Urothelium cell line (cell line): ENCODE results near the gene ARHGAP25.
A peak's percentile ranks its signal among the peaks of the same experiment; 100 is the strongest.

Experiments used
- DNase-seq: peaks from one replicate; pipeline ENCODE4 v3.0.0; 2011; ENCODE audit warnings: low spot score, mixed read lengths
- FAIRE-seq: peaks from 2 replicates; lab custom pipeline; 2011; peaks lifted over from hg19 to GRCh38; lab: Jason Lieb, UNC

Gene ARHGAP25

DNA sequence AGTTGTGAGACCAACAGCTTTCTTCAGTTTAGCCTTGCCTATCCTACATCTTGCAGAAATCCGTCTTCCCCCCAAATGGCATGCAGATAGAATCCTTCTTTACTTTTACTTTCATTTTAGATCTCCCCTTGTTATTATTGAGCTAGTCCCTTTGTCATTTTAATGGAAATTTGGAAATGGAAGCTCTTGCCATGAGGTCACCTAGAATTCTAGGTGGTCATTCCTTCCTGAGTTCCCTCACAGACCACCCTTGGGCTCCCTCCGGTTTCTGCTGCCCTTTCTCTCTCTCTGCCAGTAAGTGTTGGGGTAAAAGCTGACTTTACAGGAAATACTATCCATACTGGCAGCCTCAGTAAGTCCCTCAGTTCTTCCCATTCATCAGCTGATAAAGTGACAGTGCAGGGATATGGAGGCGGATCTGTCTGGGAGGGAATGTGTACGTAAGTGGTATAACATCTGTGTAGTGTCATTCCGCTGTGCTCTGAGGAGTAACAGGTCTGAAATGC, 30.2 kb downstream of the ARHGAP25 start:
- FAIRE-seq (no peak), DNase-seq (no peak)

DNA sequence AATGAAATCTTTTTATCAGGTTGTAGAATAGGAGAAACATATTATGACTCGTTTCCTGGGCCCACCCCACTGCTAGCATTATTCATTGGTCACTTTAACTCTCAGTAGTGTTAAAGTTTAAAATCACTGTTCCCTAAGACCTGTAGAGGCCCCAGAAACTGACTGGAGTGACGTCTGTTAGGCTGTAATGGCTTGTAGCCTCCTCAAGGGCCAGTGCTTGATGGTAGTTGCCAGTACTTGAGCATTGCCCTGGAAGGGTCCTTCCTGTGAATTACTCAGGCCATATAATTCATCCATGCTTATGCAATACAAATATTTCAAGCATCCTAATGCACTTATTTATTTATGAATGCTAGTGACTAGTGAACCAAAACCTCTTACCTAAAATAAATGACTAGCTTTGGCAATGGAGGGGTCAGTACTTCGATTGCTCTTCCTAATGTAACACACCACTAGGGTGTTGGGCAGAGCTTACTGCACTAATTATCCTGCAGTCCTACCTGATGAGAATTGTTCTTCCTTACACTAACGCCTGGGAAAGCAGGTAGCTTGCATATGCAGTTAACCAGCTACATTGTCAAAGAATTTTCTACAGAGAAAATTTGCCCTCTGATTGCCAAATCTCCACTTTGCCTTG, 31.2 kb downstream of the ARHGAP25 start:
- no peak for DNase-seq
- FAIRE-seq: no peak

DNA sequence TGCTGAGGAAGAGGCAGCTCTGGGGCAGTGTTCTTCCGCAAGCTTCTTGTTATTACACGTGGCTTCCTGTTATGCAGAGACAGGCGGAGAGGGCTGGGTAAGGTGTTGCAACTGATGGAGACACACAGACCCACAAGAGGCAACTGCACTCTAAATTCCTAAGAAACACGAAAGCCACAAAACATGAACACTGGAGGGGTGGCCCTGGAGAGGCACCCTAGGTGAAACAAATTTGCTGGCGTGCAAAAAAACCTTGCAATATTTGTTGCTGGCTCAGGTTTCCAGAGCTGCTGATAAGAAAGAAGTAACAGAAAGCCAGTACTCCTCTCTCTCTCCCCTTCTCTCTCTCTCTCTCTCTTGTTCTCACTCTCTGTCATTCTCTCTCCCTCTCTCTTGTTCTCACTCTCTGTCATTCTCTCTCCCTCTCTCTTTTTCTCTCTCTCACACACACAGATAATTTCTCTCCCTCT, 31.8 kb downstream of the ARHGAP25 start:
- DNase-seq (no peak), FAIRE-seq (no peak)

DNA sequence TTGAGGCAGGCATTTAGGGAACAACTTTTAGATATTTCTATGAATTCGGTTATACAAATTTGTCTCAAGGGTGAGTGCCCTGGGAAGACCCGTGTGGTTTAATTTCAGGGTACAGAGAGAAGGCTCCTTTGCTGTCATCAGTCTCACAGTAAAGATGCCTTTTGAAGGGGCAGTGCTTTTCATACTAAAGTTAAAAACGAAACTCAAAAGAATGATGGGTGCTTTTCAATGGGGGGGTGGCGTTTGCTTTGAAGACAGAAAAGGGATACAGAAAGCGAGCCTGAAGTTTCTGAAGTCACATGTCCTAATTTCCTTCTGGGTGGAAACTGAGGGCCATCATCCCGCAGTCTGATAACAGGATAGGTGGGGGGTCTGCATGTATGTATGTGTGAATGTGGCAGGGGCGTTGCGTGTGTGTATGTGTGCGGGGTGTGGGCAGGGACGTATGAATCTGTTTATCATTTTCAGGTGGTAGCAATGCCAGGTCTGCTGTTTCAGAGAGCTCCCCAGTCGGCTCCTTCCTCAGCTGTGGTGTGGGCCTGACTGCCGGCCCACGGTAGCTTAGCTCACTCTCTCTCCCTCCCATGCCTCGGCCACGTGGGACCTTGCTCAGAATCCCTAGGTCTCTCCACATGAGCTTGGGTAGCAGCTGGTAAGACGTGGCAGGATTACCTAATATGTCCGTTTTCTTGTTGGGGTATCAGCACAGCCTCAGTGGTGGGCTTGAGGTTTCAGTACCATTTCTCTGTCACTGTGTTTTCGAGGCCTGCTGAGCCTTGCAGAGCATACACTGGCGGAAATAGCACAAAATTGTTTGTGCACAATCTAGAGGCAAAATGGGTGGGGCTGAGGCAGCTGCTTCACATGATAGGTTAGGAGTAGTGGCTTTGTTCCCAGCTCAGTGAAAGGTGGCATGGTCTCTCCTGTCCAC, 32.7 kb downstream of the ARHGAP25 start:
- FAIRE-seq (peak; percentile 42), DNase-seq (no peak)

DNA sequence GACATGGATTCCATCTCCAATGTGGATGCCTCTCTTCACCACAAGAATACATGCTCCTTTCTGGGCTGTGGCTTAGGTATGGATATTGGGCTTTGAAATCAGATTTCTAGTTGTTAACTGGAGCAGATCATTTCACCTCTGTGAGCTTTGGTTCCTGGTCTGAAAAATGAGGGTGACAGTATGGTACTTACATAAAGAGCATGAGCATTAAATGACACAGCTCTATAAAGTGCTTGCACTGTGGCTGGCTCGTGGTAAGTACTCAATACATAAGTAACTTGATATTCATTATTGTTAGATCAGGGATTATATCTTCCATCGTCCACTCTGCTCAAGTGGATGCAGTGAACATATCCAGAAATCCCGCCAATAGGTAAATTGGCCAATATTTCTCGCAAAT, 33.4 kb downstream of the ARHGAP25 start:
- no peak for DNase-seq
- FAIRE-seq: no peak

DNA sequence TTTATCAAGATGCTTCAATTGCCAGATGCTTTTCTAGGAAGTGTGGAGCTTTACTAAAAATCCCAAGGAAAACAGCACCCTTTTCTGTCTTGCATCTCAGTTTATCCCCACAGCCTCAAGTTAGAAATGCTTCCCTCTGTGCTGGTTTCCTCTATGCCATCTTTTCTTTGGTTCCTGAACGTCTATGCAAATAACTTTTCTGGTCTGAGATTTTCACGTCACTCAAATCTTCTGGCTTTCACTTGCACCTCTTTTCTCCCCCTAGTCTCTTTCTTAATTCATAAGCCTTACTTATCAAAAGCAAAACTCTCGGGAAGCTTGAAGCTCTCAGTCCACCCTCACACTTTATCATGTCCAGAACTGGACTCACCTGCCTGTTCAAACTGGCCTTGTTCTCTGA, 33.9 kb downstream of the ARHGAP25 start:
- DNase-seq: no peak
- FAIRE-seq: no peak

DNA sequence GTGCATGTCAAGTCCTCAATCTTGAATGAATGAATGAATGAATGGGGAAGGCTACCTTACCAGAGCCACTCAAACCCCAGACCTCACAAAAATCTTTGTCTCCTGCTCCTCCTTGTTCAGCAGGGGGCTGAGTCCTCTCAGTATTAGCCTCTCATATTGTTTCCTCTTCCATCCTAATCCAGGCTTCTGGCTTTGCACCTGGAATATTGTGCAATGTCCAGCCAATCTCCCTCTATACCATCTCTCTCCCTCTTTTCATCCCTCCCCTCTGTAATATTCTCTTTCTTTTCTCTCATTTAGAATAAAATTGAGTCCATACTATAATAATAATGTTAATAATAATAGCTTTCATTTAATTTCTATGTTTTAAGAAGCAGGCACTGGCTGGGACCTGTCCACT, 34.3 kb downstream of the ARHGAP25 start:
- no peak for DNase-seq
- FAIRE-seq: no peak

DNA sequence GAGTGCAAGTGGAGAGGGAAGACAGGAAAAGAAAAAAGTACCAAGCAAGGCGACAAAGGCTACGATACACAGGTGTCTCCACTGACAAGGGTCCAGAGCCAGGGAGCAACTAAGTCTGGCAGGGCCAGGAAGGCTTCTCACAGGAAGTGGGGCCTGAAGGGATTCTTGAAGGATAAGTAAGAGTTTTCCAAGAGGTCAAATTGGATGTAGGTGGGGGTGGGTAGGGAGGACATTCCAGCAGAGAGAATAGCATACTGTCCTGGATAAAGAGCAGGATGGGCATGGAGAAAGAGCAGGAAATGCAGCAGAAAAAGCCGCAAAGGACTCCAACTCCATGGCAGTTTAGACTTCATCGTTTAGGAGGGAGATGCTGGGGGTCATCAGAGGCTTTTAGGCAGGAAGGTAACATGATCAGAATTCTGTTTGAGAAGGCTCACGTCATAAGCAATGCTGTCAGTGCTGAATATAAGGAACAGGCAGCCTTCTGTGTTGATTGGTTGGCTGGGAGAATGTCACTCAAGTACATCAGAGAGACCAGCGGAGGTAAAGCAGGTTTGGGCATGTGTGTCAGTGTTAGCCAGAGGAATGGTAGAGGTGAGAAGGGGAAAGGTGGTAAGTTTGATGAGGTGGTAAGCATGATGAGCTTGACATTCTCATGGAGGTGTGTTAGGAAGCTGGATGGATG, 35.1 kb downstream of the ARHGAP25 start:
- FAIRE-seq: no peak
- no peak for DNase-seq

DNA sequence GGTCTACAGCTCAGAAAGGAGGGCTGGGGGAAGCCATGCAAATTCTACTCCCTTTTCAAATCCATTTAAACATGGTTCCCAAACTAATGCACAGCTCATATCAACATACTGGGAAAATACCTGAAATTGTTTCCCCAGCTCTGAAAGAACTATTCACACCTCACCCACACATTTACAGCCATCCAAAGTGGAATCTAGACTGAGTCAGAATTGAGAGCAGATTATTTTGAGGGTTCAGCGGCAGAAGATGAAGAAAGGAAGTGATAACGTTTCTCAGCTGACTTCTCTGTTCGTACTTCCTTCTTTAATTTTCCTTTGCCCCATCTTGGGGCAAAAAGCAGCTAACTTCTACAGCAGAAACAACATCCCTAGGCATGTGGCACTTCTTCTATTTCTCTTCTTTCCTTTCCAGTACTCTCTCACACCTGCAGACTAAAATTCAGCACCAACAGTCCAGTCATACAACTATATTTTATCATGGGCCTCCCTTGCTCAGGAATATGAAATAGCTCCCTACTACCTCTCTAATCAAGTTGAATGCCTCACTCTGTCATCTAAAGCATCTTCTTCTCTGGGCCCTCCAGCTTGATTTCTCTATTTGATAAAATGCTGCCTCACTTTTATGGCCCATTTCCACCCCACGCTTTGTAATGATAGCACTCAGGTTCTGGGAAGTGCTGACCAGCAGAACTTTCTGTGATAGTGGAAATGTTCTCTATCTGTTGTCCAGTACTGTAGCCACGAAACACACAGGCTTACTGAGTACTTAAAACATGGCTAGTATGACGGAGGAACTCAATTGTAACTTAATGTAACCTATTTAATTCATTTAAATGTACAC, 35.9 kb downstream of the ARHGAP25 start:
- DNase-seq (no peak), FAIRE-seq (peak; percentile 5)

DNA sequence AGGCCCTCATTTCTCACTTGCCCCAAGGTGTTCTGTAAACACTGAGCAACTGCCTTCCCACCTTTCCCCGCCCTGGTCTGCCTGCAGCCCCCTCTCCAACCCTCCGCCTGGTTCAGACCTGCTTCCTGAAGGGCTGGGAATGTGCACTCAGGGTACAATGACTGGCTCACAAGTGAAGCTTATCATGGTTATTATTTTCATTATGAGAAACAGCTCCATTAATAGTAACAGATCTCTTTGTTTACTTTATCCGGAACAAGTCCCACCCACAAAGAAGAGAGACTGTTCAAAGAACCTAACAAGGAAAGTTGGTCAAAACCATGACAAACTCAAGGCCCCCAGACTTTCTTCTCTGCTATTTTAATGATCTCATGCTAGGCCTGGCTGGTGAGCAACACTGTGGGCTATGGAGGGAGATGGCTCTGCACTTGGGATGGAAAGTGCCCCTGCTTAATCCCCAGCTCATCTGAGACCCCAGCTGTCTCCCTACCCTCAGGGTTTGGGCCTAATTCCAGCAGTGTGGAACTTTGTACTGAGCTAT, 36.7 kb downstream of the ARHGAP25 start:
- DNase-seq (no peak), FAIRE-seq (no peak)

DNA sequence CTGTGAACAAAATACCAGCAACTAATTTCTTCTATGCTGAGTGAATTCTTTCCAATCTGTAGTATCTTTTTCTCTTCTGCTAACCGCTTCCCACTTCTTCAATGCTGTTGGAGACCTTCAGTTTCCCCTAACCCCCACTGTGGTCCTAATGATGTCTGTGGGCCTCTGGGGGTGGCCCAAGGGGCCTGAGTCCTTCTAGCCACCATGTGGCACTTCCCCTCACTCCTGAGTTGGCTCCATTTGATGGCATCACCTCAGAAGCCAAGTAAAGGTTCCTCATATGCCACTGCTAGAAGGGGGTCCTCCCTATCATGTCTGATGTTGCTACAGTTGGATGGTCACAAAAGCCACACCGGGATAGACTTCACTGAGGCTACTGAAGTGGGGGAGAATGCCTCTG, 37.5 kb downstream of the ARHGAP25 start:
- FAIRE-seq (no peak), DNase-seq (no peak)

DNA sequence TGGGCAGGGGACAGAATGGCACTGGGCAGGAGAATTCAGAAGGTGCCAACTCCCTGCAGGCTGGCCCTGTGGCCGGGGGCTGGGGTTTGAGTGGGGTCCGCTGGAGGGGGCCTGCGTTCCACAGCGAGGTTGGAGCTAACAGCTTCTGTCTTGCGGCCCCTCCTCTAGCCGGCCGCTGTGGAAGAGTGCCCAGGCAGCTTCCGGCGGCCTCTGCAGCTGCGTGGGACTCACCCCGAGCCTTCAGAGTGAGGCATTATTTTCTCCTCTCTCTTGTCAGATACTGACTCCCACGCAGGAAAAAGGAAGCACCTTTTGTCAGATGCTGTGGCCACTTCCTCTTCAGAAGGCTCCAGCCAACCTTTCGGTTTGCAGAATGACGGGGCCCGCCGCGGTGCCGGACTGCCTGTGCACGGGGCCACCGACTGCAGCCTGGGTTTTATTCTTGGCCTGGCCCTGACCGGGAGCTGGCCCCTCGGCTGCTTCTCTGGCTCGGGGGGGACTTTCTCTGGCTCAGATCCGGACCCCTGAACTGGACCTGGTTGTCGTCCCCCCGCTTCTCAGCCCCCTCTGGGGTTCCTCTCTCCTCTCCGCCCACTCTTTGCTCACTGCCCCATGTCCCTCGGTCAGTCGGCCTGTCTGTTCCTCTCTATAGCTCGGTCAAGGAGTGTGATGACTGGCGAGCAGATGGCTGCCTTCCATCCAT, 40.1 kb downstream of the ARHGAP25 start:
- DNase-seq: peak; percentile 50
- FAIRE-seq: no peak

DNA sequence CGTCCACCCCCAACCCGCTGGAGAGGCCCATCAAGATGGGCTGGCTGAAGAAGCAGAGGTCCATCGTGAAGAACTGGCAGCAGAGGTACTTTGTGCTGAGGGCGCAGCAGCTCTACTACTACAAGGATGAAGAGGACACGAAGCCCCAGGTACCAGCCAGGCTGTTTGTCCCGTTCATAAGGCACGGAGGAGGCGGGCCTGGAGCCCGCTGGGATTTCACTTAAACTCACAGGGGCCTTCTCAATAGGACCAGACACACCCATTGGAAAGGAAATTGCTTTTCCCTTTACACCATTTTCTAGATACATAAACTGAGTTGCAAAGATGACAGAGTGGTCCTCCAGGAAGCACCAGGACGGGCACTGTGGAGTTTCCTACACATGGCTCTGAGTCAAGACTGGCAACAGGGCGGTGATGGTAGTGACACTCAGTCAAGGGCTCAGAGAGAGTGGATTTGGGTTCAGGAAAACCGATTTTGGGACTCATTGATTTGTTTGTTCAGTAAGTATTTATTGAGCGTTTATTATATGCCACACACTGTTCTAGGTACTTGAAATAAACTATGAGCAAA, 40.7 kb downstream of the ARHGAP25 start:
- FAIRE-seq: no peak
- no peak for DNase-seq

DNA sequence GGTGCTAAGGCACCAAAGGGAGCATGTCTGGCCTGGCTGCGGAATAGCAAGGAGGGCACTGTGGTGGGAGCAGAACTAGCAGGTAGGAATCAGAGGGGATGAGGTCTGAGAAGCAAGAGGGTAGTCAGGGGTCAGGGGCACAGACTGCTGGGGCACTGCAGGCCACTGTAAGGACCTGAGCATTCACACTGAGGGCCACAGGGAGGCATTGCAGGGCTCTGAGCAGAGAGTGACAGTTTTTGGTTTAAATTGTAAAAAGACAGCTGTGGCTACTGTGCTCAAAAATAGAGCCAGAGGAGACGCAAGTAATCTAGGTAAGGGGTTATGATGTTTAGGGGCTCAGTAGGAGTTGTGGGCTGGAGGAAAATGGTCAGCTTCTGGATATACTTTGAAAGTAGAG, 41.5 kb downstream of the ARHGAP25 start:
- DNase-seq (no peak), FAIRE-seq (no peak)

DNA sequence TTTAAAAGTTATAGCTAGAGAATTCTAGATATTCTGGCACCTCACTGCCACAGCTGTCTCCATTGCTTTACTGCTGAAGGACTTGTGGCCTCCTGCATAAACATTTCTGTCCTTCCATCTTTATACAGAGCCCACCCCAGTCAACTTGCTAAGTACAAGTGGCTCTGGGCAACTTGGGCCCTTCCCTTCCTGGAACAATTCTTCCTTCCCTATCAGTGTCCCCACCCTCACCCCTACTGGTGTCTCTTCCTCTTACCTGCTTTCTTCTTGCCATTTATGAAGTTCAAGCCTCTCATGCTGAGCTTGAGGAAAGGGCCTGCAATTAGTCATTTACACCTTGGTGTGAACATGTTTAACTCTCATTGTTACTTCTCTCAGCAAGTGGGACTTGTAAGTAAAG, 45.0 kb downstream of the ARHGAP25 start:
- no peak for DNase-seq
- no peak for FAIRE-seq

DNA sequence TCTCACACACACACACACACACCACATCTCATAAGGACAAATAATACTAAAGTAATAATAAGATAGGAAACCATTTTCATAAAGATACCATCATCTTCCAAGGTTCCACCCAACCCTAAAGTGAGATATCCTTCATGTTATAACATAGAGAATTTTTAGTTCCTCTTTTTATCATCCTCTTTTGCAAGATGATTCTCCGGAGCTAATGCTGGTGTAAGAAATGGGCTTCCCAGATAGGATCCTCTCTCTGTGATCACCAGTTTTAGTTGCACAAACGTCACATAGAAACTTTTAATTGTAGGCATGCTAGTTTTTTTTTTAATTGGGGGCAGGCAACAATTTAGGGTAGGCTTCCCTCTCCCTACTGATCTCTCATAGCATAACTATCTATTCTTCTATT, 49.6 kb downstream of the ARHGAP25 start:
- DNase-seq: no peak
- no peak for FAIRE-seq

DNA sequence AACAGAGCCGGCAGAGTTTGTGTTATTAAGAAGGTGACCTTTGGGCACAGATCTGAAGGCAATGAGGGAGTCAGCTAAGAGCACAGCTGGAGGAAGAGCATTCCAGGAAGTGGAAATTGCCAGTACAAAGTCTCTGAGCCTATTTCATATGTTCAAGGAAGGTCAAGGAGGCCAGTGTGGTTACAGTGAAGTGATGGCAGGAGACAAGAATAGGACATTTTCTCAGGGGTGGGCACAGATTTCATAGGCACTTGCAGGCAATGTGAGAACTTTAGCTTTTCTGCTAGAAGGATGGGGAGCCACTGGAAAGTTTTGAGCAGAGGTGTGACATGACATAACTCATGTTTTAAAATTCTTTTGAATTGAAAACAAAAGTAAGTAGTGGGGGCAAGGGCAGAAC, 50.3 kb downstream of the ARHGAP25 start:
- DNase-seq (no peak), FAIRE-seq (no peak)

DNA sequence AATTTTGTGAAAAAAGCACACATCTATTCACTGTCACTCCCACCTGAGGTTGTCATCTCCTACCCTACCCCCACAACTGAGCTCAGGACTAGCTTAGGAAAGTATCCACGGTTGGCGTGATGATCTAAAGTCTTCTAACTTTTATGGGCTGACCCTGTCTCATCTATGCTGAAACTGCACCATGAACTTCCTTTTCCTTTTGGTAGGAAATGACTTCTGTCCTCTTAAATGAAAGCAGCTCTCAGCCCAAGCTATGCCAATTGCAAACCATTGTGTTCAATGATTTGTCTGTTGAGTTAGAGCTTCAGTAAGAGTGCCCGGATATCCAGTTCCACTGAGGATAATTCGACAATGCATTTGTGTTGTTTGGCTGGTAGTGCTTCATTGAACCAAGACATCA, 52.7 kb downstream of the ARHGAP25 start:
- FAIRE-seq: no peak

DNA sequence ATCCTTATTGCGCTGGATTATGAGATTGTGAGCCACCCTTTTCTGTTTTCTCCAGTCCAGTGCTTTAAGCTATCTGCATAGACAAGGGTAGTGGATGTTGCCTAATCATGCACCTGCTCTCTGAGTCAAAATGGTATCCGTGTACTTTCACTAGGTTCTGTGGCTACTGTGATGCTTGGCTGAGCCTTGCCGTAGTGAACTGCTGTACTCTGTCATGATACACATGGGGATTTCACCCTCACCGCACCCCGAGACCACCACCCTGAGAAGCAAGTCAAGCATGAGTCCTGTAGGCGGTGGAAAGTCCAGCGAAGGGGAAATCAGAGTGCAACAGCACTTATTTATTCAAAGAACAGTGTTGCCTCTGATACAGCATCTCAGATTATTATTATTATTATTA, 55.0 kb downstream of the ARHGAP25 start:
- no peak for FAIRE-seq
- no peak for DNase-seq

More for the DNA sequence above, 52.7 kb downstream of the ARHGAP25 start:
- no peak for DNase-seq
